ENCODE measurements around the gene TRIM41. TPM values are rescaled to one million over a fixed set of nuclear protein-coding genes. Genes with fewer than 3 reads are reported as not detected.

Gene TRIM41
- total RNA-seq, 2 experiments from 2014 or later, result 21.4 to 24.0 TPM

DNA sequence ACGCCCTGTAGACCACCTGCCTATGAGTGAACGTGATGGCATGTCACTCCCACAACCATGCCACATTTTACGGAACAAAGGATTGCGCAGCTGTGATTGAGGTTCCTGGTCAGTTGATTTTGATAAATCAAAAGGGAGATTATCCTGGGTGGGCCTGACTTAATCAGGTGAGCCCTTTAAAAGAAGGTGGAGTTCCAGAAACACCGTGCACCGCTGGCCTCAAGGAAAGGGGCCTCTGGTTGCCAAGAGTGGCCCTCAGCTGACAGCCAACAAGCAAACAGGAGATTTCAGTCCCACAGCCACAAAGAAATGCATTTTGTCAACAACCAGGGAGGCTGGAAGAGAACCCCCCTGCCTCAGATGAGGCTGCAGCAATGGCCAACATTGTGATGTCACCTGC is 37.1 kb upstream of the TRIM41 start:
- H3K27me3 Mint-ChIP-seq, result peaks cover 24% of the 10 kb centered on the region
- no peaks in the 10 kb centered on the region for H3K36me3 ChIP-seq (ENCODE audit: insufficient read depth, low read length)
- TF ChIP-seq, protein P1, sequence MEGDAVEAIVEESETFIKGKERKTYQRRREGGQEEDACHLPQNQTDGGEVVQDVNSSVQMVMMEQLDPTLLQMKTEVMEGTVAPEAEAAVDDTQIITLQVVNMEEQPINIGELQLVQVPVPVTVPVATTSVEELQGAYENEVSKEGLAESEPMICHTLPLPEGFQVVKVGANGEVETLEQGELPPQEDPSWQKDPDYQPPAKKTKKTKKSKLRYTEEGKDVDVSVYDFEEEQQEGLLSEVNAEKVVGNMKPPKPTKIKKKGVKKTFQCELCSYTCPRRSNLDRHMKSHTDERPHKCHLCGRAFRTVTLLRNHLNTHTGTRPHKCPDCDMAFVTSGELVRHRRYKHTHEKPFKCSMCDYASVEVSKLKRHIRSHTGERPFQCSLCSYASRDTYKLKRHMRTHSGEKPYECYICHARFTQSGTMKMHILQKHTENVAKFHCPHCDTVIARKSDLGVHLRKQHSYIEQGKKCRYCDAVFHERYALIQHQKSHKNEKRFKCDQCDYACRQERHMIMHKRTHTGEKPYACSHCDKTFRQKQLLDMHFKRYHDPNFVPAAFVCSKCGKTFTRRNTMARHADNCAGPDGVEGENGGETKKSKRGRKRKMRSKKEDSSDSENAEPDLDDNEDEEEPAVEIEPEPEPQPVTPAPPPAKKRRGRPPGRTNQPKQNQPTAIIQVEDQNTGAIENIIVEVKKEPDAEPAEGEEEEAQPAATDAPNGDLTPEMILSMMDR (IDR thresholded peaks at IDR 0.05), result no peak
- POLR2A ChIA-PET, result interaction anchor here (1.9 to 8.3 kb wide), 6 partner anchors 13 to 75 kb away, joined by 20 to 292 read pairs (median 44); partner anchors contain the start of genes TRIM41, TRIM52 and TRIM7
- peak overlapping the region; percentile 99 for H3K27ac Mint-ChIP-seq
- H3K4me1 ChIP-seq (ENCODE audit: insufficient read depth, low read length), result peaks cover 60% of the 10 kb centered on the region
- H3K27ac ChIP-seq (ENCODE audit: low read depth in 1 of 2, low read length in 2 of 2), result no peak overlapping the region
- intact Hi-C loops (cut with DNase I, micrococcal nuclease), result no loop called here
- H3K27me3 ChIP-seq (ENCODE audit: control insufficient read depth in 1 of 2, insufficient read depth in 2 of 2, low read length in 2 of 2), result no peaks in the 10 kb centered on the region
- H3K36me3 Mint-ChIP-seq (ENCODE audit: low read depth), result peaks cover 45% of the 10 kb centered on the region
- DNase-seq (peak in 1 of 14 experiments; percentile 37), ATAC-seq (ENCODE audit: poor library complexity) (no peak)
- no peak overlapping the region for H3K4me3 ChIP-seq (ENCODE audit: low read length)
- peaks cover 66% of the 10 kb centered on the region for H3K4me1 Mint-ChIP-seq (ENCODE audit: low read depth)
- CTCF ChIA-PET, result interaction anchor here (2.2 to 2.6 kb wide), 2 partner anchors 14 to 75 kb away, joined by 21 to 23 read pairs; partner anchors contain the start of gene TRIM52
- H3K9me3 ChIP-seq (ENCODE audit: control insufficient read depth in 1 of 2, insufficient read depth in 1 of 2, low read length in 2 of 2), result peaks cover 0 to 15% of the 10 kb centered on the region in 2 experiments
- H3K4me3 Mint-ChIP-seq, result peak overlapping the region; percentile 49
- peaks cover 4% of the 10 kb centered on the region for H3K9me3 Mint-ChIP-seq

DNA sequence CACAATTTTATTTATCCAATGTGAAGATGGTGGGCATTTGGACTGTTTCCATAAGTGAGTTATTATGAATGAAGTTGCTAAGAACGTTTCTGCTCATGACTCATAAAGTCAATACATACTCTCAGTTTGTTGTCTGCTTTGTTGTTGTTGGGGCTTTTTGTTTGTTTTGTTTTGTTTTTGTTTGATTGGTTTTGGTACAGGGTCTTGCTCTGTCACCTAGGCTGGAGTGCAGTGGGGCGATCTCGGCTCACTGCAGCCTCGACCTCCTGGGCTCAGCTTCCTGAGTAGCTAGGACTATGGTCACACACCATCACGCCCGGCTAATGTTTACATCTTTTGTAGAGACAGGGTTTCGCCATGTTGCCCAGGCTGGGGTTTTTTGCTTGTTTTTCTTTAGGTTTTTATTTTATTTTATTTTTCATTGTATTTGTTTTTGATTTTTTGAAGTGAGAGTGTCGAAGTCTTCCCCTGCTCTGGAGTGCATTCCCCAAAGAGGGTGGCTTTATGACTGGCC is 36.0 kb upstream of the TRIM41 start:
- no peak for ATAC-seq (ENCODE audit: poor library complexity)
- peak in 2 of 14 experiments; percentile 24 to 44 for DNase-seq
- Histone ChIP-seq H3K4me1 (ENCODE audit: insufficient read depth, low read length) (peaks cover 67% of the 10 kb centered on the region), H3K4me3 (ENCODE audit: low read length) (no peak overlapping the region), H3K27ac (ENCODE audit: low read depth in 1 of 2, low read length in 2 of 2) (no peak overlapping the region), H3K9me3 (ENCODE audit: control insufficient read depth in 1 of 2, insufficient read depth in 1 of 2, low read length in 2 of 2) (peaks cover 0 to 15% of the 10 kb centered on the region in 2 experiments), H3K36me3 (ENCODE audit: insufficient read depth, low read length) (no peaks in the 10 kb centered on the region), H3K27me3 (ENCODE audit: control insufficient read depth in 1 of 2, insufficient read depth in 2 of 2, low read length in 2 of 2) (no peaks in the 10 kb centered on the region)
- ChIA-PET CTCF (interaction anchor here (2.1 kb wide), 1 partner anchor 22 kb away, joined by 12 read pairs; no protein-coding TSS in a partner anchor), POLR2A (interaction anchor here (5.7 to 8.3 kb wide), 4 partner anchors 13 to 74 kb away, joined by 61 to 292 read pairs (median 163); partner anchors contain the start of genes TRIM41, TRIM52 and TRIM7)
- TF ChIP-seq, protein P1 (IDR thresholded peaks at IDR 0.05), result no peak
- H3K27ac Mint-ChIP-seq, result peak overlapping the region; percentile 99
- H3K9me3 Mint-ChIP-seq, result peaks cover 4% of the 10 kb centered on the region
- intact Hi-C loops (cut with DNase I, micrococcal nuclease), result no loop called here
- H3K4me1 Mint-ChIP-seq (ENCODE audit: low read depth), result peaks cover 70% of the 10 kb centered on the region
- peaks cover 56% of the 10 kb centered on the region for H3K36me3 Mint-ChIP-seq (ENCODE audit: low read depth)
- peaks cover 34% of the 10 kb centered on the region for H3K27me3 Mint-ChIP-seq
- peak overlapping the region; percentile 99 for H3K4me3 Mint-ChIP-seq

DNA sequence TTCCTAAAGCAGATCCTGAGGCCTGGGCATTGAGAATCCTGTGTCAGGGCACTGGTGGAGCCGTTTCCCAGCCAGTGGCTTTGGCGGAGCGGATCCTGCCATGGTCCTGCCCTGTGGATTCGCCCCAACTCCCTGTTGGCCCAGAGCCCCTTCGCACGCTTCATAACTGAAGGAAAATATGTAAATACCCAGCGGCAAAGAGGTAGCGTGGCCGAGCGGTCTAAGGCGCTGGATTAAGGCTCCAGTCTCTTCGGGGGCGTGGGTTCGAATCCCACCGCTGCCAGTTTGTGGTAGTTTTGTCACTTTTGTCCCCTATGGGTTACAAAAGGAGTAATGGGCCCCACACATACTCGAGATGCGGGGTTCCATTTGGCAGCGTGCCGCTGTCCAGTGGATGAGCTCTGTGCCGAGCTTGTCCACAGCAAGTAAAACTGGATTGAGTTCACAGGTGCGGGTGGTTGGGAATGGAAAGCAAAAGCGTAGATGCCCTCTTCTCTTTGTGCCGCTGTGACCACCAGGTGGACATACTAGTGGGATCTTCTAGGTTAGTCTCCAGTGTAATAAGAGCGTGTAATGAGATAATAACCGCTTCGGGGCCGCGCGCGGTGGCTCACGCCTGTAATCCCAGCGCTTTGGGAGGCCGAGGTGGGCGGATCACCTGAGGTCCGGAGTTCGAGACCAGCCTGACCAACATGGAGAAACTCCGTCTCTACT is 35.4 kb upstream of the TRIM41 start:
- intact Hi-C loops (cut with DNase I, micrococcal nuclease), result loop anchor here in 1 of 2 experiments (2.0 kb wide), 1 partner anchor 17 kb away; no protein-coding TSS in a partner anchor
- TF ChIP-seq, protein P1 (IDR thresholded peaks at IDR 0.05), result no peak
- H3K36me3 Mint-ChIP-seq (ENCODE audit: low read depth), result peaks cover 62% of the 10 kb centered on the region
- H3K4me3 Mint-ChIP-seq, result peak overlapping the region; percentile 99
- Histone ChIP-seq H3K9me3 (ENCODE audit: control insufficient read depth in 1 of 2, insufficient read depth in 1 of 2, low read length in 2 of 2) (peaks cover 0 to 15% of the 10 kb centered on the region in 2 experiments), H3K36me3 (ENCODE audit: insufficient read depth, low read length) (no peaks in the 10 kb centered on the region), H3K27ac (ENCODE audit: low read depth in 1 of 2, low read length in 2 of 2) (peak overlapping the region in 1 of 2 donors; percentile 4), H3K27me3 (ENCODE audit: control insufficient read depth in 1 of 2, insufficient read depth in 2 of 2, low read length in 2 of 2) (no peaks in the 10 kb centered on the region), H3K4me1 (ENCODE audit: insufficient read depth, low read length) (peaks cover 67% of the 10 kb centered on the region), H3K4me3 (ENCODE audit: low read length) (no peak overlapping the region)
- peaks cover 4% of the 10 kb centered on the region for H3K9me3 Mint-ChIP-seq
- peaks cover 35% of the 10 kb centered on the region for H3K27me3 Mint-ChIP-seq
- DNase-seq (peak in 10 of 14 experiments; percentile 17 to 69 (median 46)), ATAC-seq (ENCODE audit: poor library complexity) (no peak)
- POLR2A ChIA-PET, result interaction anchor here (1.0 to 8.3 kb wide), 9 partner anchors 14 to 403 kb away, joined by 4 to 292 read pairs (median 61); partner anchors contain the start of genes TRIM41, TRIM52 and TRIM7
- peaks cover 70% of the 10 kb centered on the region for H3K4me1 Mint-ChIP-seq (ENCODE audit: low read depth)
- H3K27ac Mint-ChIP-seq, result peak overlapping the region; percentile 99
- CTCF ChIA-PET, result interaction anchor here (2.1 kb wide), 1 partner anchor 22 kb away, joined by 12 read pairs; no protein-coding TSS in a partner anchor
